GM21717 (cell line): ENCODE measurements around the gene DNAJC4.
"Not testable (repeated sequence)": the region's sequence is repeated elsewhere in the genome, so short reads cannot be mapped to it uniquely, and the experiment has no call there.

ENCODE experiments used
- ATAC-seq: cut with Tn5 transposase; IDR thresholded peaks from one replicate; pipeline ENCODE4 v1.9.1; 2021; ENCODE audit warnings: mild to moderate bottlenecking, moderate library complexity; ENCODE audit not compliant: unreplicated experiment

Gene DNAJC4

DNA sequence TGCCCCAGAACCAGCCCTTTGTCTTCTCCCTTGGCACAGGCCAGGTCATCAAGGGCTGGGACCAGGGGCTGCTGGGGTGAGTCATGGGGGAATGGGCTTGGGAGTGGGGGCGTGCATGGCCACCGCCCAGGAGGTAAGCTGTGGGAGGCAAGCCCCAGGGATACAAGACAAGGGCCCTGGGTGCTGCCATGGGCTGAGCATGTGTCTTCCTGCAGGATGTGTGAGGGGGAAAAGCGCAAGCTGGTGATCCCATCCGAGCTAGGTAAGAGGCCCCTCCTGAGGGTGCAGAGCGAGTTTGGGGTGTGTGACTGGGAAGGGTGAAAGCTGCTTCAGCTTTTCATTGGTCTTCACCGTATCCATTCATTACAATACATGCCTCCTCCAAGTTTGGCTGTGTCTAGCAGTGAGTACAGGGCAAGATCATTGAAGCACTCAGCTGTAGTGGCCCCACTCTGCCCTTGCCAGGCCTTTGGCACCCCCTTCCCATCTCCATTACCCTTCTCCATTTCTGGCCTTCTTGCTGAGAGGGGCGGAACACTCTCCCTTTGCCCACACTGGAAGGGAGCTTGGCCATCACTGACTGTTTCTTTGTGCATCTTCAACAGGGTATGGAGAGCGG, 13.0 kb downstream of the DNAJC4 start:
- no peak for ATAC-seq

DNA sequence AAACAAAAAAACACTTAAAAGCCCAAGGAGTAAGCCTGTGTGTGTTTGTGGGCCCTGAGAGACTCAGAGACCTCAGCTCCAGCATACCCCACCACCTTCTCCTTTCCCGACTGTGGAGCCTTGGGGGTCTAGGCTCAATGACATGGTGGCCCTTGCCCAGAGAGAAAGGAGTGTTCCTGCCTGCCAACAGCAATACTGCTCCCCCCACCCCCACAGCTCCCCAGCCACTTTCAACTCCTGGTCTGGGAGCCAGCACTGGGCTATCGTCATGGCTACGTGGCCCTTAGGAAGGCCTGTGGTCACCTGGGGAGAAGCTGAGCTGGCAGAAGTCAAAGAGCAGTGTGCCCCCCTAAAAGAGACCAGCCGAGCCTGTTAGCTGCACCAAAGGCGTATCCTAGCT, 13.8 kb downstream of the DNAJC4 start:
- ATAC-seq, result no peak

DNA sequence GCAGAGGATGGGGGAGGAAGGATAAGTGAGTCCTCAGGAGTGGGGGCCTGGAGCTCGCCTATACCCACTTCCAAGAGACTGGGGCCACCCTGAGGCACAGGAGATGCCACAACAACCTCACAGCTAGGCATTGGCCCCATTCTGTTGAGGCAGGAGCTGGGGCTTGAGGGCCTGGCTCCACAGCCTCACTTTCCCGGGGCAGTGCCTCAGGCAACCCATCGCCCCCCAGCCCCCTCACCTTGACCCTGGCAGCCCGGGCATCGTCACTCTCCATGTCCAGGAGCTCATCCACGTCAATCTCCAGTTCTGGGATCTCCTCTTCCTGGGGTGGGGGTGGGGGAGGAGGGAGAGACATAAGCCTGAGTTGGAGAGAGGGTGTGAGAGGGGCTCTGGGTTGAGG, 14.6 kb downstream of the DNAJC4 start:
- no peak for ATAC-seq

DNA sequence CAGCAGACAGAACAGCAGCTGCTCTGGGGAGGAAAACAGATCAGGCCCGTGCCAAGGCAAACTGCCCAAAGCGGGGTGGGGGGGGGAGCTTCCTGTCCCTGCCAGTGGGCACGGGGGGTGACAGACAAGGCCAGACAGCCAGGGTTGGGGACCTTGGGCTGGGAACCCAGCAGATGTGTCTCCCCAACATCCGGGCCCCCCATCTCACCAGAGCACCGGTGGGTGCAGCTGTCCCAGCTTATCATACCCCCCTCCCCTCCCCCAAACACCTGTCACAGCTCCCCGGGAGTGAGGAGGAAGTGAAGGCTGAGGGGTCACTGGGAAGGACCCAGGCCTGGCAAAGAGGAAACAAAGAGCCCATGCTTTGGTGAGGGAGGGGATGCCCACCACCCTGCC, 15.1 kb downstream of the DNAJC4 start:
- no peak for ATAC-seq

- no peak for ATAC-seq
Measured at GRCh38 chr11:64245797-64246620, 15.7 kb downstream of the DNAJC4 start.

- ATAC-seq, result not testable (repeated sequence)
Measured at GRCh38 chr11:64246621-64246870, 16.2 kb downstream of the DNAJC4 start.

GRCh38 chr11:64246871-64247728, 16.8 kb downstream of the DNAJC4 start, which contains the start of gene PPP1R14B:
Gene PPP1R14B (minus strand): TSS chr11:64246943. CDS start chr11:64246673, 270 bp downstream.
- no peak for ATAC-seq

GRCh38 chr11:64247729-64248531, 17.6 kb downstream of the DNAJC4 start:
- ATAC-seq, result no peak

DNA sequence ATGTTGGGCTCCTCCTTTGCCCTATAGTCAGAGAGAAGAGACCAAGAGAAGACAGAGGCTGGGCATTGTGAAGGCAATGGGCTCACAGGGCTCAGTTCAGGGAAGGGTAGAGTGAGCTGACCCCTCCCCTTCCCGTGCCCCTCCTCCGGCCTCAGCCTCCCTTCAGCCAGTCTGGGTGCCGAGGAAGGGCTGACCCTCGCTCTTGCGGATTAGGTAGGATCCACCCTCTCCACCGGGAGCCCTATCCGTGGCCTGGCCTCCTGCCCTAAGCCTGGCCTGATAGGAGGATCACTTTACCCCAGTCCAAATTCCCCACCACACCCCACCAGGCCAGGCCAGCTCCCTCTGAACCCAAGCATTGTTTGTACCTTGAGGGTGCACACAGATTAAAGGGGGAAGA, 18.2 kb downstream of the DNAJC4 start:
- ATAC-seq, result no peak

GRCh38 chr11:64249038-64249437, 18.7 kb downstream of the DNAJC4 start:
- no peak for ATAC-seq

- no peak for ATAC-seq
Measured at GRCh38 chr11:64249563-64250414, 19.4 kb downstream of the DNAJC4 start.

- ATAC-seq, result no peak
Measured at GRCh38 chr11:64250415-64251015, 20.2 kb downstream of the DNAJC4 start.

DNA sequence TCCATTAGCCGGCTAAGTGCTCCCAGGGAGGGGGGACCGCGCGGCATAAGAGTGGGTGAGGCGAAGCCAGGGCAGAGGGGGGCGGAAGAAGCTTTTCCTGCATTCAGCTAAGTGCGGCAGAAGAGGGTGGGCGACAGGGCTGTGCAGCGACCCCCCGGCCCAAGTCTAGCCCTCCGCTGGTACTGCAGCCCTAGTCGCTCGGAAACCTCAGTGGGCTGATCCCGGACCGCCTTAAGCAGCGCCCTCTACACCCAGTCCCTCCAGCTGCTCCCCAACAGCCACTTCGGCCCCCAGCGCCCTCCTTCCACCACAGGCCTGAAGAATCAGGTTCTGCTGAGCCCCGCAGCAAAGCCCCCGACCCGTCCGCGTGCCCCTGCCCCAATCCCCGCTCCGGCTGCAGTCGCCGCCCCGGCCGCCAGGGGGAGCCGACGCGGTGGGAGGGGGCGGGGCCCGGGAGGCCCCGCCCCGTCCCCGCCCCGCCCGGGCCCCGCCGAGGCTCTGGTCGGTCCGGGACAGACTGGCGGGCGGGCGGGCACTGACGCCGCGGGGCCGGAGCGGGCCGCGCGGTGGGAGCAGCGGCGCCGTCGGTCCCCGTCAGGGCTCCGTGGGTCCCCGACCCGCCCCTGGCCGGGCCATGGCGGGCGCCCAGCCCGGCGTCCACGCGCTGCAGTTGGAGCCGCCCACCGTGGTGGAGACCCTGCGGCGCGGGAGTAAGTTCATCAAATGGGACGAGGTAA, 20.8 kb downstream of the DNAJC4 start, which contains the start of gene PLCB3:
TSS of gene PLCB3 (plus strand) at position 515 of the 737 bp plus-strand sequence. CDS start at position 635, 120 bp downstream.
- ATAC-seq, result no peak

- ATAC-seq, result no peak
Measured at GRCh38 chr11:64251753-64252002, 21.3 kb downstream of the DNAJC4 start.

GRCh38 chr11:64252003-64252872, 21.9 kb downstream of the DNAJC4 start:
- no peak for ATAC-seq

DNA sequence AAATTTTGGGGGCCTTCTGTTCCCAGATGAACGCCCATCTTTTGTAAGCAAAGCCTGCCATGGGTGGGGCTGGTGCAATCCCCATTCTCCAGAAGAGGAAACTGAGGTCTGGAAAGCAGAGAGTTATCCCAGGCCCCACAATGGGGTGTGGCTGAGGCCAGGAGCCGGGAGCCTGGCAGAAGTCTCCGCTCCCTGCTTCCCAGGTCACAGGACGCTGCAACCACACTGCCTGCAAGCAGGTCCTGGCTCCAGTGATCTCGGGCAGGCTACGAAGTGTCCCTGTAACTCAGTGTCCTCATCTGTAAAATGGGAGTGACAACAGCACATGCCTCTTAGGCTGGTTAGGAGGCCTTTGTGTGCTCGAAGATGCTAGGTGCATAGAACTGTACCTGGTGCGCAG, 22.7 kb downstream of the DNAJC4 start:
- no peak for ATAC-seq

GRCh38 chr11:64253481-64253880, 23.1 kb downstream of the DNAJC4 start:
- ATAC-seq, result no peak

- no peak for ATAC-seq
Measured at GRCh38 chr11:64254326-64254725, 24.0 kb downstream of the DNAJC4 start.
